HCEC 1CT (cell line): ENCODE measurements around the gene GBP4.
"Not testable (repeated sequence)": the region's sequence is repeated elsewhere in the genome, so short reads cannot be mapped to it uniquely, and the experiment has no call there.

ENCODE experiments used
- DNase-seq: peaks from one replicate; pipeline ENCODE4 v3.0.0-alpha.2; 2017

Gene GBP4

GRCh38 chr1:89198491-89199072 is at the start of gene GBP4:
GBP4 (minus strand) TSS chr1:89198942; CDS start chr1:89198834, 108 bp downstream.
- no peak for DNase-seq

DNA sequence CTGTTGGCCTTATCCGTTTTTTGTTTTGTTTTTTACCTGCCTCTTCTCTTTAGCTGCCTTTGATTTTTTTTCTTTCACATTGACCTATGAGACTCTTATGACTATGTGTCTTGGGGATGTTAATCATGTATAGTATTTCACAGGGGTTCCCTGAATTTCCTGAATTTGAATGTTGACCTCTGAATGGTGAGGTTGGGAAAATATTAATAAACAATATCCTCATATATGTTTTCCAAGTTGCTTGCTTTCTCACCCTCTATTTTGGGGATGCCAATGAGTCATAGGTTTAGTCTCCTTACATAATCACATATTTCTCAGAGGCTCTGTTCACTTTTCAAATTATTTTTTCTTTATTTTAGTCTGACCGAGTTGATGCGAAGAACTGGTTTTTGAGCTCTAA is 44.3 kb upstream of the GBP4 start:
- DNase-seq: no peak

DNA sequence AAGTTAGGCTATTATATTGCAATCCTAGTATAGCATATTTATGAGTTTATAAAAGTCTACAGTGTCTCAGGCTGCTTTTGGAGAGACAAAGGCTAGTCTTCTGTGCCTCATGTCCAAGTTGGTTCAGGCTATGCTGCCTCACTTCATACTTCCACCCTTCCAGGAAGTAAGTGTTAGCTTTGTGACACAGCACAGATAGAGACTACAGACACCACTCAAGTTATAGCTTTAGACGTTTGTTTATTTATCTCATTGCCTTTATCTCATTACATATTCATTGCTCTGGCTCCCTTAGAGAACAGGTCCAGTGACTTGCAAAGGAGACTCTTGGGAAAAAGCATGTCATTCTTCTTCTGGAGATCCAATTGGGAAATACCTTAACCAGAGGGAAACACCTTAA is 22.6 kb upstream of the GBP4 start:
- DNase-seq: no peak

DNA sequence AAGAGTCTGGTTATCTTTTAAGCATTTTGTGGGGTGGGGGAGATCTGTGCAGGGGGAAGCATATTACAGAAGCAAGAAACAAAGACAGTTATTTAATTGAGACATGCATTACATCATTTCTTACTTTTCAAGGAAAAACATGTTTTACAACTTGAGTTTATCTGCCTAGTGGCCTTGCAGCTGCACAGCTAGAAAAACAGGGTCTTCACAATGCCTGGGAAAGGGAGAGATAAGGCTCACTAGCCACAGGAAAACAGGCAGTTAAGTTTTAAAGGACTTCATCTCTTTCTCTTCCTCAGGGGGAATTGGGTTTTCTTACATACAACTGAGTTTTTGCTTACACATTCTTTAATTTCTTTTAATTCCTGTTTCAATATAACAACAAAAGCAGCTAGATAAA is 21.1 kb upstream of the GBP4 start:
- DNase-seq: not testable (repeated sequence)

DNA sequence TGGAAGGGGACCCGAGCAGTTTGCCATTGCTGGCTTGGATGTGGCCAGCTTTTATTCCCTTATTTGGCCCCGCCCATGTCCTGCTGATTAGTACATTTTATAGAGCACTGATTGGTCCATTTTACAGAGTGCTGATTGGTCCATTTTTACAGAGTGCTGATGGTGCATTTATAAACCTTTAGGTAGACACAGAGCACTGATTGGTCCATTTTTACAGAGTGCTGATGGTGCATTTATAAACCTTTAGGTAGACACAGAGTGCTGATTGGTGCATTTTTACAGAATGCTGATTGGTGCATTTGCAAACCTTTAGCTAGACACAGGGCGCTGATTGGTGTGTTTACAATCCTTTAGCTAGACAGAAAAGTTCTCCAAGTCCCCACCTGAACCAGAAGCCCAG is 20.2 kb upstream of the GBP4 start:
- not testable (repeated sequence) for DNase-seq

DNA sequence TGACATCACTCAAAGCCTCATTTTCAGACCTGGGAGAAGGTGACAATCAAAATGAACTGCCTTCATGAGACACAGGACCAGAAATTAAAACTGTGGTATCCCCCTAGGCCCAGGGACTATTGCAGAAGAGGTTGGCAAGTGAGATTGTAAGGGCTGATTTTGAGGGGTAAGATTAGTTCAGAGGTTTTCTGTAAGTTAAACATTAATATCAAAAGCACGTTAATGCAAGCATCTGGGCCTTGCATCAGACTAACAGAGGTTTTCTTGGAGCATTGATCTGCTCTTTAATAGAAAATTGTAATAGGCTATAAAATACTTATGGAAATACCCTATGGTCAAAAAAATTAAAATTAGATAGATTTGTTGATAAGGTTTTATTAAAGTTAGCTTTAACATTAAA is 14.6 kb upstream of the GBP4 start:
- DNase-seq: no peak

DNA sequence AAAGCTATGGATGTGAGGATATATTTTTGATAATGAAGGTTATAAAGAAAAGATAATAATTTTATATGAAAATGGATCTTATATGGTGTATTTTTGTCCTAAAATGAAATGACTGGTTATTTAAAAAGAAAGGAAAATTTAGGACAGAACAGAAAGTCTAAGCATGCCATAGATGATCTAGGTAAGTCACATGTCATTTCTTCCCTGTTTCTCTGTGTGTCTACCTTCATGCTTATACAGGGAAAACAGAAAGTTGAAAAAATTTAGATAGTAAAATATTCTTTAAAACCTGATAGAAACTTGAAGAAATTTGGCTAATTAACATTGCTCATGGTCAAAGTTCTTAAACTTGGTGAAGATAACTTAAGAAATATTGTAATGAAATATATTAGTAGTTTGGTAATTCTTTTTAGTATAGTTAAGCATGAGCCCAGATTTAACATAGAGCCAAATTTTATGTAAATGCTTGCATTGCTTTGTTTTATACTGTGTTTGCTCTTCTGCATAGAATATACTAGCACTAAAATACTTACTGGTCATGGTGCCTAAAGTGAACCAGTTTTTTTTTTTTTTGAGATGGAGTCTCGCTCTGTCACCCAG is 12.4 kb upstream of the GBP4 start:
- DNase-seq: no peak

GRCh38 chr1:89206373-89206772 is 7.6 kb upstream of the GBP4 start:
- DNase-seq: no peak

DNA sequence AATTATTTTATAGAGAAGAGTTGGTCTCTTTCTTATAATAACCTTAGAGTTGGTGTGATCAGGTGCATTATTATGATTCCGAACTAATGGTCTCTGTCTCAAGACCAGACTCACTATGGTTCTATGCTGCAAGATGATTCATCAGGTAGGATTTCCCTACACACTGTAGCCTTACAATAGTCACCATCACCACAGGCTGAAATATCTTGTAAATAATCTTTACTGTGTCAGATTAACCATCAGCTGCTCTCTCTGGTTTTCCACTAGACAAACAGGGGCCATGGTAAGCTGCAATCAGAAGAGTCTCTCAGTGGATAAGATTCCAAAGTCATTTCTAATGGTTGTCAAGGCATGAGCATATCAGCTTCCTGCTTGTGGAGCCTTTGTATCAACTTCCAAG is 4.4 kb upstream of the GBP4 start:
- no peak for DNase-seq

DNA sequence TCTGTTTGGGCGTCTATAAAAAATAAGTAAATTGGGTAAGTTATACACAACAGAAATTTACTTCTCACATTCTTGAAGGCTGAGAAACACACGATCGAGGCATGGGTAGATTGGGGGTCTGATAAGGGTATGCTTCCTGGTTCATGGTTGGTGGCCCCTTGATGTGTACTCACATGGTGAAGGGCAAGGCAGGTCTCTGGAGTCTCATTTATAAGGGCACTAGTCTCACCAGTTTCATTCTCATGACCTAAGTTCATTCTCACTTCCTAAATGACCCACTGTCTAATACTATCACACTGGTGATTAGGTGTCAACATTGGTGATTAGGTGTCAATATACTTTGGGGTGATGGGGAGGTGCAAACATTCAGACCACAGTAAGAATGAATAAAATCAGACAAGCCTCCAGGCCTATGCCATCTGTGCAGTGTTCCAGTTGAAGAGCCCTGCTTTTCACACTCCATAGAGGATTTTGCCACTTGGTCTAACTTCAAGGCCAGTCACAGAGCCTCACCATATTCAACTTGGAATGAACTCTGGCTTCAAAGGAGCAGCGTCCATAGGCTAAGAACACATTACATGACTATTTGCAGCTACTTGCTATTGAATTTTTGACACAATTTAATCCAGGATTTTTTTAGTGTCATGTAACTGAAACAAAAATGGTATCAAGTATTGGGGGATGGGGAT is 2.5 kb upstream of the GBP4 start:
- DNase-seq: no peak

- no peak for DNase-seq
These were observed 1.9 kb upstream of the GBP4 start for GRCh38 chr1:89200663-89201062.

GRCh38 chr1:89199525-89200031 is 836 bp upstream of the GBP4 start:
- no peak for DNase-seq

- no peak for DNase-seq
These were observed 661 bp downstream of the GBP4 start for GRCh38 chr1:89198081-89198480.

DNA sequence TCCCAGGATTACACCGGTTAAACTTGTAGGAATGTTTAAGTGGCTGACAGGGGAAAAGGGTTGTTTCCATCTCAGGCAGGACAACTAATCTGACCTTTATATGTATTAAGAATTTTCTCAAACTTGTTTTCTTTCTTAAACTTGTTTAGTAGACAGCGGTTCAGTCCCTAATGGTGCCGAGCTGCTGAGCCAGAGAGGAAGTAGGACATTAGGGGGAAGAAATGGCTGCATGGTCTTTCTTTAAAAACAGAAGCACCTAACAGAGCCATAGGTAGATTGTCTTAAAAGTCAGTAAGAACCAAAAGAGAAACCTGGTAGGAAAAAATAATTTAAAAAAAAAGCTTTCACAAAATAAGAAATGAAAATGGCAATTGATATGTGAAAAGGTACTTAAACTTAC is 3.3 kb downstream of the GBP4 start:
- no peak for DNase-seq

DNA sequence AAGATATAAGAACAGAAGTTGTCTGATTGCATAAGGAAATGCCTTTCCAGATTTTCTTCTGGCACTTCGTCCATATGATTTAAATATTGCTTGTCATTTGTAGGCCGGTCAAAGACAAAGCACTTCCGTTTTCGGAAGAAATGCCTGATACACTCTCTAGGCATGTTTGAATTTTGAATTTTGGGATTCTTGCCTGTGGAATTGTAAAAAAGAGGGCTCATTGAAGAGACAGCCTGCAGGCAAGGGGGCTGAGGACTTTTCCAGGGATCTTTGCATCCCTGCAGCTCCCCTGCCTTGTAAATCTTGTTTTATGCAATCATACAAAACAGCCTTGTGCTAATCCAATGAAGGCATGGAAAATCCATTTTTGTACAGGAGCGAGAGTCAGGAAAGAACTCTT is 7.4 kb downstream of the GBP4 start:
- DNase-seq: no peak

- no peak for DNase-seq
These were observed 8.7 kb downstream of the GBP4 start for GRCh38 chr1:89190017-89190416.

GRCh38 chr1:89179343-89179742 is 19.4 kb downstream of the GBP4 start:
- no peak for DNase-seq

DNA sequence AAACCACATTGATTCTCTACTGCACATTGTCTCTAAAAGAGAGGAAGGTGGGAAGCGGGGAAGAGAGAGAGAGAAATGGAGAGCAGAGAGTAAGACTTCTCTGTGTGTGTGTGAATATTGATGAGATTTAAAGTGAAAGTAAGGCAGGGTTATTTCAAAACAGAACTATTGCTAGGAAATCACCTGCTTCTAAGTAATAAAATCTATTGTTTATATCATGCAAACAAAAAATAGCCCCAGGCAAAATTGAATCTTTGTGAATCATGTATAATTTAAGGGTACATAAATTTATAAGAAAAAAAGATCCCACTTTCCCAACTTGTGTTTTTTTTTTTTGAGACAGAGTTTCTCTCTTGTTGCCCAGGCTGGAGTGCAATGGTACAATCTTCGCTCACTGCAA is 21.8 kb downstream of the GBP4 start:
- no peak for DNase-seq

DNA sequence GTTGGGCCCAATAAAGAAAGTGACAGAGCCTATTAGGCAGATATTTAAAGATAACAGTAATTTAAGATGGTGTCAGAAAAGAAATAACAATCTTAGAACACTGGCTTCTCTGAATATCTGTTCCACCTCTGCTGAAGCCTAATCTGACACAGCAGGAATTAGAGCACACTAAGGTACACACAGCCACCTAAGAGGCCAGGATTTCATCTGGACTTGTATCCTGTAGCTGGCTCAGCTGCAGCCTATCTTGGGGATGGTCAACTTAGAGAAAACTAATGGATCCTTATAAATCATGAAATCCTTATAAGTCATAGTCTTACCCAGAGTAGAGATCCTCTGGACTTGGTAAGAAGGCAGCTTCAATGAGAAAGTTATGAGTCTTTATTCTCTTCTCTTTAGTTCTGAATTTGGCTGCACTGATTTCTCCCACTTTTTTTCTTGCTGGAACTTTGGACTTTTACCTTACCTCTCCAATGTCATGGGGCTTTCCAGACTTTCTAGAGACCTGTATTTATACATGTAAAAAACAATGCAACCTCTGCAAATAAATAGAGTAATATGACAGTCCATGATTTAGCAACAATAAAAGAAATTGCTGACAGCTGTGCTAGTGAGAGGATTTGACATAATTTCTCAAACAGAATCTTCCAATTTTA is 23.0 kb downstream of the GBP4 start, which contains the start of gene GBP7:
Gene GBP7, minus strand, starts transcription at position 403 of the 656 bp plus-strand sequence. CDS start 4,068 bp downstream, outside the sequence.
- no peak for DNase-seq

DNA sequence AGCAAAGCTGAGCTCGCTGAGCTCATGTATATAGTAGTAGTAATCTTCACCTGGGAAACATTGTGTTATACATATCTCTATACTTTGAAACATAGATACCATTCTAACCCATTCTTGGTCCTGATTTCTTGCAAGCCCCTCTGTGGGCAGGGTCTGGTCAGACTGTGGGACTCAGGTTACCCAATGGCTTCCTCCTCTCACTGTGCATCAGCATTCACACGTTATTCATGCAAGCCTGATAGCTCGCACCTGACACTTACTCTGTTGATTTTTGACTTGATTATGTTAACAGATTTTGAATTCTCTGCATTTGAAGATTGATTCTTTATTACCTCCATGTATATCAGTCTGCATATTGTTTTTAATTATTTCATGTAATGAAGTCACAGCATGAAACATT is 24.3 kb downstream of the GBP4 start:
- no peak for DNase-seq

DNA sequence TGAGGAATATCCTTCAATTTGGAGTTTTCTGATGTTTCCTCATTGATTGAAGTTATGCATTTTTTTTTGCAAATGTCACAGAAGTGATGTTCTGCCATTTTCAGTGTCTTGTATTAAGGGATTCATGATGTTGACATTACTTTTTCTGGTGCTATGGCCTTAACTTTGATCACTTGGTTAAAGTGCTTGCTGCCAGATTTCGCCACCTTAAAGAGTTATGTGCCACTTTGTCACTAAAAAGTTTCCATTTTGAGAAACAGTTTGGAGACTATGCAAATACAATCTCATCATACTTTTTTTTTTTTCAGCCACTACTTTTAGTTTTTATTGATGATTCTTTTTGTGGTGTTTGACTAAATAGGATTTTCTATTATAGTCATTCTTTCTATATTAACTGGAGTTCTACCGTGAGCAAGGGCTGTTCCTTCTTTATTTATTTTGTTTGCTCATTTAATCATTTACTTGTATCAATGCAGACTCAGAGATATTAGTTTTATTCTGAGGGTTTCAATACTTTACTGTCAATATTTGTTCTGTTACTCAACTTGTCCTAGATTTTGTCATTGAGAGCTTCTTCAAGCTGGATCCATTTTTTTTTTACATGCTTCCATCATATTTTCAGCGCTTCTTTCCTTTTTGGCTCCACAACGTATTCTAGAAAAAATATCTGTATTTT is 26.1 kb downstream of the GBP4 start:
- no peak for DNase-seq

DNA sequence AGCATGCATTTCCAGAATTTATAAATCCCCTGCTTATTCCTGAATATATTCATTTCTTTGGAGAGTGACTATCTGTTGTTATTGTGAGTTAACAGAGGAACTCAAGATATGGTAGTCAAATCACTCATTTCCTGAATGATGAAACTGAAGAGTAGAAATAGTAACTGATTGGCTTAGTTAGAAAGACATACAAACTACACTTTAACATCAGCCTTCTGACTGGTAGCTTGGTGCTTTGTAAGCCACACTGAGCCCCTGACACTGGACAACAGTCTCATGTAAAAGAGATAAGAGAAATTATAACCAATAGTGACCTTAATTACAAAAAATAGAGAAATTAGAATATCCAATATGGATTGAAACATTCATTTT is 27.7 kb downstream of the GBP4 start:
- DNase-seq: no peak
